Natural killer cell (primary cell): ENCODE measurements around the gene SRCAP. TPM values are rescaled to one million over a fixed set of nuclear protein-coding genes. Genes with fewer than 3 reads are reported as not detected.

Experiments used
- ATAC-seq, 3 donors: fragments of 150-1000 bp in 2 of 3; fragments of 200-7000 bp in 1 of 3; cut with Tn5 transposase; 1 replicate in 1 of 3; 2 replicates in 2 of 3; pipeline ENCODE4 v1.10.0; 2021; ENCODE audit warnings: mild to moderate bottlenecking in 2 of 3, moderate library complexity in 2 of 3
- DNase-seq, 2 donors: peaks; one replicate each; pipeline versions ENCODE4 v3.0.0 to v3.0.0-alpha.2; 2013 to 2021; ENCODE audit warnings: mixed read lengths in 1 of 2
- H3K27ac ChIP-seq: one replicate; pipeline ENCODE4 v1.5.1; 2013; ENCODE audit warnings: mild to moderate bottlenecking, low read length
- H3K27me3 ChIP-seq: one replicate; pipeline ENCODE4 v1.6.1; 2013; ENCODE audit warnings: low read length; ENCODE audit not compliant: control insufficient read depth, insufficient read depth
- H3K36me3 ChIP-seq: one replicate; pipeline ENCODE4 v1.6.1; 2013; ENCODE audit warnings: low read length; ENCODE audit not compliant: control insufficient read depth, insufficient read depth
- H3K4me1 ChIP-seq: one replicate; pipeline ENCODE4 v1.6.1; 2013; ENCODE audit warnings: low read length; ENCODE audit not compliant: control insufficient read depth, insufficient read depth
- H3K4me3 ChIP-seq: one replicate; pipeline ENCODE4 v1.5.1; 2013; ENCODE audit warnings: low read length
- H3K9me3 ChIP-seq: one replicate; pipeline ENCODE4 v1.6.1; 2013; ENCODE audit warnings: low read length; ENCODE audit not compliant: control insufficient read depth, insufficient read depth
- H3K27ac Mint-ChIP-seq, 2 donors: one replicate each; pipeline ENCODE4 v1.8.0; 2022; ENCODE audit warnings: mild to moderate bottlenecking in 2 of 2, mixed read lengths in 2 of 2, moderate library complexity in 1 of 2
- H3K27me3 Mint-ChIP-seq, 2 donors: one replicate each; pipeline ENCODE4 v1.8.0; 2022; ENCODE audit warnings: low read depth in 2 of 2, mixed read lengths in 2 of 2
- H3K36me3 Mint-ChIP-seq: one replicate; pipeline ENCODE4 v1.8.0; 2022; ENCODE audit warnings: mixed read lengths
- H3K4me1 Mint-ChIP-seq, 2 donors: one replicate each; pipeline ENCODE4 v1.8.0; 2022; ENCODE audit warnings: mixed read lengths in 2 of 2
- H3K4me3 Mint-ChIP-seq: one replicate; pipeline ENCODE4 v1.8.0; 2022; ENCODE audit warnings: mild to moderate bottlenecking, moderate library complexity, mixed read lengths
- H3K9me3 Mint-ChIP-seq, 2 donors: one replicate each; pipeline ENCODE4 v1.8.0; 2022; ENCODE audit warnings: mixed read lengths in 2 of 2
- CTCF ChIP-seq: fragments of 200-600 bp; IDR thresholded peaks from one replicate; pipeline ENCODE4 v1.8.0; 2022; ENCODE audit warnings: antibody characterized with exemption
- WGBS: methylation state at CpG from one replicate; pipeline ENCODE4 v1.1.7; 2013; ENCODE audit warnings: missing lambda C conversion rate; ENCODE audit not compliant: insufficient coverage; 5-methylcytosine and 5-hydroxymethylcytosine counted together
- intact Hi-C: fragments of 100-400 bp; cut with micrococcal nuclease; formaldehyde crosslinking; loops from one replicate; pipeline ENCODE4 v1.14.2; 2022
- total RNA-seq, 4 donors: library from RNA; stranded (reverse); fragments of 120-200 nt in 1 of 4; gene quantifications; one replicate each; pipeline versions ENCODE4 v1.2.3 to v1.2.4, GENCODE V29; 2013 to 2022

The SRCAP gene
- total RNA-seq, 3 donors from 2014 or later (not counting 1 experiment from before 2014, with no cell fraction given): 78.8 to 99.0 (median 89.3) TPM

DNA sequence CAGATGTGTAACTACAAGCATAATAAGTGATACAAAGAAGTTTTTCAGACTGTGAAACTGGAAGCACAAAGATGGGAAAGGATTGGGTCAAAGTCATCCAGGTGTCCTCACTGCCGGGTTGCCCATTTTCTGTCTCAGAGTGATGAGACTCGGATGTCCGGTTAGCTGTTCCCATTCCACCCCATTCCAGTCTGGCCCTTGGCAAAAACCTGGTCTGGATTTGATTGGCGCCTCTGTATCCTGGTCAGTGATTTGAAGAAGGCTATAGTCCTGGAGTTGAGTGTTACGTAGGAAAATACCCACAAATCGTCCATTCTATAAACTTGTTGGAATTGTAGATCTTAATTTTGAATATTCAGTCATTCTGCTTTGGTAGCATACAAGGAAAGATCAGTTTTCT lies 29.4 kb downstream of the SRCAP start:
- TF ChIP-seq CTCF: no peak
- Mint-ChIP-seq H3K27ac (peak overlapping the region in 1 of 2 donors; percentile 58), H3K4me3 (no peak overlapping the region), H3K9me3 (no peaks in the 10 kb centered on the region), H3K36me3 (peaks cover 7% of the 10 kb centered on the region), H3K4me1 (peaks cover 0 to 10% of the 10 kb centered on the region in 2 donors), H3K27me3 (no peaks in the 10 kb centered on the region)
- H3K4me1 ChIP-seq: peaks cover 4% of the 10 kb centered on the region
- no peak overlapping the region for H3K27ac ChIP-seq
- H3K4me3 ChIP-seq: no peak overlapping the region
- no peaks in the 10 kb centered on the region for H3K9me3 ChIP-seq
- H3K36me3 ChIP-seq: peaks cover 65% of the 10 kb centered on the region
- intact Hi-C loops: no loop called here
- no peaks in the 10 kb centered on the region for H3K27me3 ChIP-seq
- ATAC-seq (no peak), DNase-seq (no peak)
- 98% methylated on average over 4 of the region's 6 CpGs for WGBS

GRCh38 chr16:30728899-30729672 lies 30.1 kb downstream of the SRCAP start:
- no peak for TF ChIP-seq CTCF
- Histone ChIP-seq H3K27me3 (no peaks in the 10 kb centered on the region), H3K36me3 (peaks cover 65% of the 10 kb centered on the region), H3K4me3 (no peak overlapping the region), H3K4me1 (peaks cover 4% of the 10 kb centered on the region), H3K27ac (no peak overlapping the region), H3K9me3 (no peaks in the 10 kb centered on the region)
- Mint-ChIP-seq H3K4me1 (peaks cover 0 to 9% of the 10 kb centered on the region in 2 donors), H3K27ac (peak overlapping the region in 1 of 2 donors; percentile 70), H3K4me3 (no peak overlapping the region), H3K36me3 (peaks cover 6% of the 10 kb centered on the region), H3K27me3 (no peaks in the 10 kb centered on the region), H3K9me3 (no peaks in the 10 kb centered on the region)
- ATAC-seq (no peak), DNase-seq (no peak)
- intact Hi-C loops: no loop called here
- 88% methylated on average over 16 of the region's 17 CpGs for WGBS

- Mint-ChIP-seq H3K9me3 (no peaks in the 10 kb centered on the region), H3K27ac (no peak overlapping the region), H3K27me3 (no peaks in the 10 kb centered on the region), H3K4me3 (no peak overlapping the region), H3K36me3 (peaks cover 7% of the 10 kb centered on the region), H3K4me1 (no peaks in the 10 kb centered on the region)
- Histone ChIP-seq H3K27ac (no peak overlapping the region), H3K4me3 (no peak overlapping the region), H3K4me1 (no peaks in the 10 kb centered on the region), H3K9me3 (no peaks in the 10 kb centered on the region), H3K36me3 (peaks cover 61% of the 10 kb centered on the region), H3K27me3 (no peaks in the 10 kb centered on the region)
- ATAC-seq (no peak), DNase-seq (no peak)
- intact Hi-C loops: no loop called here
- TF ChIP-seq CTCF: no peak
- WGBS: 87% methylated on average over 2 of the region's 3 CpGs
These were observed 32.4 kb downstream of the SRCAP start for GRCh38 chr16:30731411-30731810.
